Astrocyte of the spinal cord (primary cell): ENCODE results near the gene DBR1.
A peak's percentile ranks its signal among the peaks of the same experiment; 100 is the strongest.

Source experiments
- DNase-seq: peaks from one replicate; pipeline ENCODE4 v3.0.0; 2011; ENCODE audit warnings: low read depth, low spot score
- H3K4me3 ChIP-seq: 2 replicates; pipeline ENCODE4 v1.5.1; 2011; ENCODE audit warnings: low read depth, mild to moderate bottlenecking, low read length, moderate library complexity
- CTCF ChIP-seq: IDR thresholded peaks from 2 replicates; pipeline ENCODE4 v1.5.1; 2012; ENCODE audit warnings: low read depth, mild to moderate bottlenecking, low read length, inconsistent platforms
- in situ Hi-C: cut with HindIII; loops from 2 replicates; pipeline ENCODE4 v1.10.0; 2017; ENCODE audit warnings: low sequenced_read_pairs

DBR1 gene

GRCh38 chr3:138118612-138119422 is 55.9 kb downstream of the DBR1 start:
- H3K4me3 ChIP-seq: no peak overlapping the region
- peak; percentile 73 for DNase-seq
- in situ Hi-C loops: no loop called here
- peak; percentile 91 for TF ChIP-seq CTCF

GRCh38 chr3:138114988-138115971 is 59.4 kb downstream of the DBR1 start, which contains the start of gene DZIP1L:
Gene DZIP1L (minus strand): TSS chr3:138115608. CDS start chr3:138103971, 11,637 bp downstream.
- H3K4me3 ChIP-seq: peak within 1 kb of the TSS; percentile 80
- DNase-seq: peak; percentile 75
- TF ChIP-seq CTCF: peak; percentile 37
- in situ Hi-C loops: no loop called here

- in situ Hi-C loops: no loop called here
- DNase-seq: peak; percentile 39
- H3K4me3 ChIP-seq: peak overlapping the region; percentile 80
- TF ChIP-seq CTCF: no peak
These were observed 60.2 kb downstream of the DBR1 start for GRCh38 chr3:138114431-138114918.

- in situ Hi-C loops: no loop called here
- TF ChIP-seq CTCF: no peak
- no peak overlapping the region for H3K4me3 ChIP-seq
- peak; percentile 19 for DNase-seq
These were observed 61.4 kb downstream of the DBR1 start for GRCh38 chr3:138113326-138113725.

- DNase-seq: no peak
- in situ Hi-C loops: no loop called here
- no peak for TF ChIP-seq CTCF
- no peak overlapping the region for H3K4me3 ChIP-seq
These were observed 62.4 kb downstream of the DBR1 start for GRCh38 chr3:138112362-138112761.
